GM12892 (cell line): ENCODE data around the gene S100A7.

Source experiments
- POLR2A ChIP-seq: IDR thresholded peaks from 2 replicates; pipeline ENCODE4 v1.6.1; 2011; ENCODE audit warnings: low read depth, low read length, control low read depth
- POLR2AphosphoS5 ChIP-seq: IDR thresholded peaks from 2 replicates; pipeline ENCODE4 v1.6.1; 2011; ENCODE audit warnings: low read depth, low read length, control low read depth
- TAF1 ChIP-seq: IDR thresholded peaks from 2 replicates; pipeline ENCODE4 v1.6.1; 2011; ENCODE audit warnings: low read depth, mild to moderate bottlenecking, control low read depth, low read length, borderline replicate concordance

- no peak for TF ChIP-seq TAF1
- no peak for TF ChIP-seq POLR2A
- TF ChIP-seq POLR2AphosphoS5, result no peak
Measured at GRCh38 chr1:153509729-153510354, 49.4 kb upstream of the S100A7 start.
